HepG2 (cell line): ENCODE measurements around the gene ACOT13. TPM values are rescaled to one million over a fixed set of nuclear protein-coding genes. Genes with fewer than 3 reads are reported as not detected.
A peak's percentile ranks its signal among the peaks of the same experiment; 100 is the strongest.

Source experiments
- AHR ChIP-seq: IDR thresholded peaks from 2 replicates; pipeline ENCODE4 v1.6.1; 2018; ENCODE audit warnings: missing genetic modification reagents, missing compliant biosample characterization
- CEBPB ChIP-seq: IDR thresholded peaks from 2 replicates; pipeline ENCODE4 v1.6.1; 2011; ENCODE audit warnings: low read depth, low read length, improper control_type of control experiment, borderline replicate concordance
- CHD2 ChIP-seq: IDR thresholded peaks from 2 replicates; pipeline ENCODE4 v1.6.1; 2011; ENCODE audit warnings: low read depth, low read length, improper control_type of control experiment
- CHD4 ChIP-seq: fragments of 200-600 bp; sonication (generic); IDR thresholded peaks from 2 replicates; pipeline ENCODE4 v1.7.0; 2017; ENCODE audit warnings: mild to moderate bottlenecking, low read length, borderline replicate concordance
- GATAD2A ChIP-seq: IDR thresholded peaks from 2 replicates; pipeline ENCODE4 v1.6.1; 2016
- GRHL1 ChIP-seq: sonication (generic); formaldehyde crosslinking; conservative IDR thresholded peaks from 2 replicates; pipeline ENCODE4 v1.8.0; 2022; ENCODE audit warnings: missing genetic modification reagents
- MED1 ChIP-seq: sonication (generic); formaldehyde crosslinking; IDR thresholded peaks from 2 replicates; pipeline ENCODE4 v1.4.0; 2020; ENCODE audit warnings: missing genetic modification reagents
- MLLT10 ChIP-seq: sonication (generic); formaldehyde crosslinking; IDR thresholded peaks from 2 replicates; pipeline ENCODE4 v1.4.0; 2020; ENCODE audit warnings: missing genetic modification reagents
- MTF1 ChIP-seq: sonication (generic); formaldehyde crosslinking; IDR thresholded peaks from 2 replicates; pipeline ENCODE4 v1.5.0; 2020; ENCODE audit warnings: missing genetic modification reagents
- POLR2G ChIP-seq: fragments of 200-400 bp; formaldehyde crosslinking; IDR thresholded peaks from 2 replicates; pipeline ENCODE4 v1.6.1; 2018; ENCODE audit warnings: mild to moderate bottlenecking, low read depth, low read length, moderate library complexity
- RBM39 ChIP-seq: fragments of 200-400 bp; formaldehyde crosslinking; IDR thresholded peaks from one replicate; pipeline ENCODE4 v1.6.1; 2018; ENCODE audit warnings: antibody characterized with exemption, mild to moderate bottlenecking, low read depth, low read length; ENCODE audit not compliant: poor library complexity, severe bottlenecking
- SALL1 ChIP-seq: sonication (generic); formaldehyde crosslinking; IDR thresholded peaks from 2 replicates; pipeline ENCODE4 v1.8.0; 2022; ENCODE audit warnings: mild to moderate bottlenecking, missing genetic modification reagents
- SCMH1 ChIP-seq: sonication (generic); formaldehyde crosslinking; IDR thresholded peaks from 2 replicates; pipeline ENCODE4 v1.9.0; 2021; ENCODE audit warnings: missing genetic modification reagents, mild to moderate bottlenecking, borderline replicate concordance
- TEAD3 ChIP-seq: optimal IDR thresholded peaks from 2 replicates; pipeline ENCODE3; 2016; ENCODE audit warnings: borderline replicate concordance
- THYN1 ChIP-seq: sonication (generic); formaldehyde crosslinking; IDR thresholded peaks from 2 replicates; pipeline ENCODE4 v1.8.1; 2023; ENCODE audit warnings: low read depth, mild to moderate bottlenecking, moderate library complexity, missing genetic modification reagents, borderline replicate concordance
- ZBTB21 ChIP-seq: sonication (generic); formaldehyde crosslinking; IDR thresholded peaks from 2 replicates; pipeline ENCODE4 v1.4.0; 2020; ENCODE audit warnings: missing genetic modification reagents
- ZFP1 ChIP-seq: IDR thresholded peaks from 2 replicates; pipeline ENCODE4 v1.6.1; 2016
- ZNF280D ChIP-seq: sonication (generic); formaldehyde crosslinking; IDR thresholded peaks from 2 replicates; pipeline ENCODE4 v1.5.1; 2020; ENCODE audit warnings: mild to moderate bottlenecking, missing genetic modification reagents
- ZNF317 ChIP-seq: sonication (generic); formaldehyde crosslinking; IDR thresholded peaks from 2 replicates; pipeline ENCODE4 v1.5.0; 2020; ENCODE audit warnings: mild to moderate bottlenecking, missing genetic modification reagents
- ZNF557 ChIP-seq: sonication (generic); formaldehyde crosslinking; IDR thresholded peaks from 2 replicates; pipeline ENCODE4 v1.4.0; 2020; ENCODE audit warnings: missing genetic modification reagents
- ZNF570 ChIP-seq: sonication (generic); formaldehyde crosslinking; IDR thresholded peaks from 2 replicates; pipeline ENCODE4 v1.4.0; 2020; ENCODE audit warnings: mild to moderate bottlenecking, missing genetic modification reagents, borderline replicate concordance
- ZNF737 ChIP-seq: sonication (generic); formaldehyde crosslinking; IDR thresholded peaks from 2 replicates; pipeline ENCODE4 v1.5.0; 2020; ENCODE audit warnings: missing genetic modification reagents, mild to moderate bottlenecking, borderline replicate concordance
- ZNF878 ChIP-seq: sonication (generic); formaldehyde crosslinking; IDR thresholded peaks from 2 replicates; pipeline ENCODE4 v1.8.1; 2023; ENCODE audit warnings: mild to moderate bottlenecking, missing genetic modification reagents, moderate library complexity
- ZSCAN21 ChIP-seq: sonication (generic); formaldehyde crosslinking; IDR thresholded peaks from 2 replicates; pipeline ENCODE4 v1.8.0; 2022; ENCODE audit warnings: mild to moderate bottlenecking, missing genetic modification reagents, moderate library complexity, borderline replicate concordance
- polyA plus RNA-seq, 8 experiments: library from polyadenylated mRNA; depleted of rRNA in 3 of 8; stranded (reverse) in 7 of 8; unstranded in 1 of 8; fragments of >200 nt; fragmentation: Illumina TruSeq in 4 of 8; extraction: Trizol in 4 of 8; gene quantifications; 2 replicates each; pipeline versions ENCODE4 v1.2.1 to v1.2.3, GENCODE V29; 2011 to 2016; ENCODE audit warnings: low read depth in 4 of 8, missing spikeins in 1 of 8, mixed read lengths in 1 of 8; ENCODE audit not compliant: insufficient read depth in 1 of 8
- total RNA-seq, 5 experiments: library from RNA; depleted of rRNA; stranded (reverse); fragments of >200 nt; fragmentation: Illumina TruSeq; extraction: Trizol; gene quantifications; 2 replicates each; pipeline ENCODE4 v1.2.3, GENCODE V29; 2016; ENCODE audit warnings: low read depth in 1 of 5

Gene ACOT13
- total and polyA plus RNA-seq, 2 of the 13 experiments (the other 11 are each of a cell fraction or from before 2014, with no cell fraction given), result 31.5 to 45.1 TPM

- TF ChIP-seq GRHL1 (CRISPR knock-in tag) (no peak), MED1 (CRISPR knock-in tag) (peak; percentile 82), GATAD2A (peak; percentile 89), ZNF737 (CRISPR knock-in tag) (no peak), CEBPB (peak; percentile 98), ZNF317 (CRISPR knock-in tag) (peak; percentile 91), ZNF570 (no peak), THYN1 (no peak), ZBTB21 (CRISPR knock-in tag) (no peak), POLR2G (peak; percentile 96), MTF1 (CRISPR knock-in tag) (no peak; the same call in 1 of the 2 replicates), ZNF878 (no peak), ZFP1 (CRISPR knock-in tag) (peak; percentile 94; the same call in 1 of the 2 replicates), ZNF280D (CRISPR knock-in tag) (no peak), SCMH1 (CRISPR knock-in tag) (no peak), AHR (CRISPR knock-in tag) (peak; percentile 69; the same call in 1 of the 2 replicates), SALL1 (CRISPR knock-in tag) (peak; percentile 91), RBM39 (peak; percentile 98), ZNF557 (peak; percentile 88; the same call in 1 of the 2 replicates), ZSCAN21 (CRISPR knock-in tag) (peak; percentile 56; the same call in 1 of the 2 replicates), CHD2 (no peak), TEAD3 (CRISPR knock-in tag) (peak; percentile 61), CHD4 (peak; percentile 57; the same call in 1 of the 2 replicates), MLLT10 (CRISPR knock-in tag) (no peak)
Measured at GRCh38 chr6:24666641-24667377, at the start of gene ACOT13, which contains the start of gene TDP2 (continued).
